PC-9 (cell line): Measurements from ENCODE around the gene ABLIM2. TPM values are rescaled to one million over a fixed set of nuclear protein-coding genes. Genes with fewer than 3 reads are reported as not detected.

Experiments used
- BruUV-seq: library from RNA; stranded (reverse); fragments of 400-500 nt; replicated peaks from 2 replicates; lab custom pipeline; 2021; lab: Mats Ljungman, UMichigan
- CTCF ChIA-PET: fragments of 300-600 bp; sonication (Branson Sonifier 250); formaldehyde crosslinking; loops from one replicate; lab custom pipeline; 2022; ENCODE audit warnings: antibody characterized with exemption; lab: Charles Lee
- POLR2A ChIA-PET: fragments of 300-600 bp; sonication (Branson Sonifier 250); formaldehyde crosslinking; loops from one replicate; lab custom pipeline; 2022; ENCODE audit warnings: antibody characterized with exemption; ENCODE audit not compliant: unreplicated experiment; lab: Charles Lee
- DNase-seq, 2 experiments: peaks; one replicate each; pipeline versions ENCODE4 v3.0.0 to v3.0.0-alpha.2; 2015 to 2022; ENCODE audit warnings: mixed read lengths in 1 of 2
- H2AFZ ChIP-seq: fragments of 200-600 bp; sonication (generic); 2 replicates; pipeline ENCODE4 v1.8.1; 2017; ENCODE audit warnings: antibody characterized with exemption
- H3F3A ChIP-seq: fragments of 200-600 bp; sonication (generic); 2 replicates; pipeline ENCODE4 v1.8.1; 2017; ENCODE audit warnings: antibody characterized with exemption, mild to moderate bottlenecking, low read depth; ENCODE audit not compliant: insufficient read depth
- H3K27ac ChIP-seq: fragments of 200-600 bp; sonication (generic); 2 replicates; pipeline ENCODE4 v1.6.1; 2016; ENCODE audit warnings: mixed run types
- H3K27me3 ChIP-seq: fragments of 200-600 bp; sonication (generic); 2 replicates; pipeline ENCODE4 v1.6.1; 2016; ENCODE audit warnings: low read depth, mixed run types; ENCODE audit not compliant: insufficient read depth
- H3K36me3 ChIP-seq: fragments of 200-600 bp; sonication (generic); 2 replicates; pipeline ENCODE4 v1.6.1; 2016; ENCODE audit warnings: low read depth, mixed run types
- H3K4me1 ChIP-seq: fragments of 200-600 bp; sonication (generic); replicated peaks from 2 replicates; pipeline ENCODE4 v1.6.1; 2016; ENCODE audit warnings: mixed run types; ENCODE audit not compliant: insufficient read depth
- H3K4me2 ChIP-seq: fragments of 200-600 bp; sonication (generic); 2 replicates; pipeline ENCODE4 v1.6.1; 2017; ENCODE audit warnings: mixed run types
- H3K4me3 ChIP-seq: fragments of 200-600 bp; sonication (generic); 2 replicates; pipeline ENCODE4 v1.6.1; 2016; ENCODE audit warnings: mixed run types
- H3K79me2 ChIP-seq: fragments of 200-600 bp; sonication (generic); 2 replicates; pipeline ENCODE4 v1.6.1; 2017; ENCODE audit warnings: low read depth, mixed run types
- H3K9me2 ChIP-seq: fragments of 200-600 bp; sonication (generic); 2 replicates; pipeline ENCODE4 v1.8.1; 2017; ENCODE audit warnings: mild to moderate bottlenecking; ENCODE audit not compliant: insufficient read depth
- H3K9me3 ChIP-seq: fragments of 200-600 bp; sonication (generic); 2 replicates; pipeline ENCODE4 v1.8.1; 2016; ENCODE audit warnings: low read depth; ENCODE audit not compliant: insufficient read depth
- H4K20me1 ChIP-seq: fragments of 200-600 bp; sonication (generic); 2 replicates; pipeline ENCODE4 v1.8.1; 2017; ENCODE audit not compliant: insufficient read depth
- EZH2 ChIP-seq: fragments of 200-600 bp; sonication (generic); IDR thresholded peaks from 2 replicates; pipeline ENCODE4 v1.8.0; 2017; ENCODE audit warnings: antibody characterized with exemption, low read depth
- intact Hi-C: fragments of 100-400 bp; cut with micrococcal nuclease; formaldehyde crosslinking; loops from one replicate; pipeline ENCODE4 v1.10.0; 2022; ENCODE audit not compliant: unreplicated experiment
- total RNA-seq: library from RNA; stranded (reverse); gene quantifications from 2 replicates; pipeline ENCODE4 v1.2.3, GENCODE V29; 2021
- TF ChIP-seq, protein P1 (sequence below): fragments of 200-600 bp; sonication (generic); conservative IDR thresholded peaks from 2 replicates; pipeline ENCODE4 v1.6.1; 2017; ENCODE audit warnings: mixed run types, antibody characterized with exemption, mild to moderate bottlenecking, moderate library complexity

Gene ABLIM2
- total RNA-seq, 1 experiment from 2014 or later = 1.6 TPM

DNA sequence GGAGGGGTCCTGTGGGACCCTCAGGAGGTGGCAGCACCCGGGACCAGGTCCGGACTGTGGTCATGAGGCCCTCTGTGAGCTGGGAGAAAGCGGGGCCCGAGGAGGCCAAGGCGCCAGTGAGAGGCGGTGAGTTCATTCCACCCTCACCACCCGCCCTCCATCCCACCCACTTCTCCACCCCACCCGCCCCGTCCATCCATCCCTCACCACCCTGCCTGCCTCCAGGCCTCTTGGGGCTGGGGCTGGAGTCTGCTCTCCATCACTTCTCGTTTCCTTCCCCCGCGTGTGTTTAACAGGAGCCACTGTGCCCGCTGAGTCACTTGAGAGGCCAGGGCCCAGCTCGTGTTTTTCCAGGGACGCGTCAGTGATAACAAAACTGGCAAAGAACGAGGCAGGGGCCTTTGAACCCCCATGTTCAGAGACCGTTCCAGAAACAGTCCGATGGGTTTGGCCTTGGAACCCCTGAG, 46.7 kb upstream of the ABLIM2 start:
- Histone ChIP-seq H2AFZ (no peak overlapping the region), H3K4me2 (no peak overlapping the region), H4K20me1 (no peaks in the 10 kb centered on the region), H3K4me1 (0 out of 2 replicates have a peak, but pooled peaks cover under 1% of the 10 kb centered on the region), H3K36me3 (no peaks in the 10 kb centered on the region), H3K9me3 (no peaks in the 10 kb centered on the region), H3K9me2 (no peaks in the 10 kb centered on the region), H3K27ac (no peak overlapping the region), H3K79me2 (no peaks in the 10 kb centered on the region), H3K27me3 (no peaks in the 10 kb centered on the region), H3K4me3 (no peak overlapping the region), H3F3A (no peaks in the 10 kb centered on the region)
- POLR2A ChIA-PET = interaction anchor here (0.7 kb wide), 1 partner anchor 55 kb away, joined by 5 read pairs; no protein-coding TSS in a partner anchor
- intact Hi-C loops = no loop called here
- no TSS peak for BruUV-seq
- TF ChIP-seq, protein P1, sequence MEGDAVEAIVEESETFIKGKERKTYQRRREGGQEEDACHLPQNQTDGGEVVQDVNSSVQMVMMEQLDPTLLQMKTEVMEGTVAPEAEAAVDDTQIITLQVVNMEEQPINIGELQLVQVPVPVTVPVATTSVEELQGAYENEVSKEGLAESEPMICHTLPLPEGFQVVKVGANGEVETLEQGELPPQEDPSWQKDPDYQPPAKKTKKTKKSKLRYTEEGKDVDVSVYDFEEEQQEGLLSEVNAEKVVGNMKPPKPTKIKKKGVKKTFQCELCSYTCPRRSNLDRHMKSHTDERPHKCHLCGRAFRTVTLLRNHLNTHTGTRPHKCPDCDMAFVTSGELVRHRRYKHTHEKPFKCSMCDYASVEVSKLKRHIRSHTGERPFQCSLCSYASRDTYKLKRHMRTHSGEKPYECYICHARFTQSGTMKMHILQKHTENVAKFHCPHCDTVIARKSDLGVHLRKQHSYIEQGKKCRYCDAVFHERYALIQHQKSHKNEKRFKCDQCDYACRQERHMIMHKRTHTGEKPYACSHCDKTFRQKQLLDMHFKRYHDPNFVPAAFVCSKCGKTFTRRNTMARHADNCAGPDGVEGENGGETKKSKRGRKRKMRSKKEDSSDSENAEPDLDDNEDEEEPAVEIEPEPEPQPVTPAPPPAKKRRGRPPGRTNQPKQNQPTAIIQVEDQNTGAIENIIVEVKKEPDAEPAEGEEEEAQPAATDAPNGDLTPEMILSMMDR = no peak
- no peak for TF ChIP-seq EZH2
- CTCF ChIA-PET = no interaction called here
- no peak for DNase-seq

DNA sequence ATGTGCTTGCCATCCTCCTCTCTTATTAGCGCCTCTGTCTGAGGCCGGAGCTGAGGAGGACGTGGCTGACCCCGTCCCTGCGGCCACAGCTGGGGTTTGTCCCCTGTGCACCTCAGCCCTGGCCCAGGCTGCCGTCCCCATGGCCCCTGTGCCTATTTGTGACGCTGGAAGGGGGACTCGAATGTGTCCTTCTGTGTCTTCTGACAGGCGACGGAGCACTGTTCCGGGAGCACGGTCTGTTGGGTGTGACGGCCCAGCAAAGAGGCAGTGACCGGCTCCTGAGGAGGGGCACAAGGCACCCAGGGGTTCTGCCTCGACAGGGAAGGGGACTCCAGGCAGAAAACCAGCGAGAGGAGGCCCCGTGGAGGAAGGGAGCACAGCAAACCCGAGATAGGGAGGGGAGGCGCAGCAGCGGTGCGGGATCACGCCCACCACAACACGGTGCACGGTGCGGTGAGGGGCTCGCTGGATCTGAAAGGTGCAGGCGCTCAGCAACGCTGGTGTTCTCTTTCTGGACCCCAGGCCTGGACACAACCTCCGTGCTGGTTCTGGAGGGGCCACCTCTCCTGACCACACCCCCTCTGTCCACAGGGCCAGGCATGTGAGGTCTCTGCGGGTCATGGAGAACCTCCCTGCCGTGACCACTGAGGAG, 46.1 kb upstream of the ABLIM2 start:
- intact Hi-C loops = no loop called here
- POLR2A ChIA-PET = interaction anchor here (0.7 kb wide), 1 partner anchor 56 kb away, joined by 5 read pairs; no protein-coding TSS in a partner anchor
- no peak overlapping the region for H3K4me2 ChIP-seq

DNA sequence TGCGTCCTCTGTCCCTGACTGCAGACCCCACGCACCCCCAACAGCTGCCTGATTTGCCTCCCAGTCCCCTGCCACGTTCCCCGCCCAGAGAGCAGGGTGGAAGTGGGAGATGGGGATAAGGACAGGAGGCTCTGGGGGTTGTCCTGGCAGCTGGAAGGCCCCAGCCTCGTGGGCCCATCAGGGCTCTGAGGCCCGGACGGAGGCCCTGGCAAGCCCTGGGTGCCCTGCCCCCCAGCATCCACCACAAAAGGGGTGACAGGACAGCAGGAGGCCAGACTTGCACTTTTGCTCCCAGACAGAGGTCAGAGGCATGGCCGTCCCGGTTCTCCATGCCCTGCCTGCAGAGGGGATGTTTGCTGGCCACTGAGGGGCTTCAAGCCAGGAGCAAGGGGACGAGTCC, 45.2 kb upstream of the ABLIM2 start:
- Histone ChIP-seq H3K4me3 (no peak overlapping the region), H3K4me2 (no peak overlapping the region), H3K27me3 (no peaks in the 10 kb centered on the region), H4K20me1 (no peaks in the 10 kb centered on the region), H3K27ac (no peak overlapping the region), H3K79me2 (0 out of 2 replicates have a peak, but pooled peaks cover 2% of the 10 kb centered on the region), H3K36me3 (no peaks in the 10 kb centered on the region), H3K9me2 (no peaks in the 10 kb centered on the region), H3F3A (no peaks in the 10 kb centered on the region; the same call in 1 of the 2 replicates), H2AFZ (no peak overlapping the region), H3K4me1 (peaks cover 13% of the 10 kb centered on the region), H3K9me3 (no peaks in the 10 kb centered on the region)
- POLR2A ChIA-PET = no interaction called here
- BruUV-seq = no TSS peak
- CTCF ChIA-PET = no interaction called here
- no peak for DNase-seq
- intact Hi-C loops = no loop called here
- no peak for TF ChIP-seq EZH2
- TF ChIP-seq, protein P1 = no peak

More for the DNA sequence above, 46.1 kb upstream of the ABLIM2 start:
- TF ChIP-seq EZH2 = no peak
- TF ChIP-seq, protein P1 = no peak
- H3K27me3 ChIP-seq = no peaks in the 10 kb centered on the region
- no peaks in the 10 kb centered on the region for H3K9me3 ChIP-seq
- H3K27ac ChIP-seq = no peak overlapping the region
- no peaks in the 10 kb centered on the region for H4K20me1 ChIP-seq
- H3K4me1 ChIP-seq = peaks cover 6% of the 10 kb centered on the region
- no peak overlapping the region for H3K4me3 ChIP-seq
- no peak overlapping the region for H2AFZ ChIP-seq
- H3K9me2 ChIP-seq = no peaks in the 10 kb centered on the region
- CTCF ChIA-PET = no interaction called here
- 0 out of 2 replicates have a peak, but pooled peaks cover 2% of the 10 kb centered on the region for H3K79me2 ChIP-seq
- no peak for DNase-seq
- BruUV-seq = no TSS peak
- H3K36me3 ChIP-seq = no peaks in the 10 kb centered on the region
- no peaks in the 10 kb centered on the region for H3F3A ChIP-seq
